Aorta (tissue), 5 donors: ENCODE data around the gene NFATC2. TPM values are rescaled to one million over a fixed set of nuclear protein-coding genes. Genes with fewer than 3 reads are reported as not detected.

ENCODE experiments used
- ATAC-seq: fragments of 200-7000 bp; cut with Tn5 transposase; one replicate; pipeline ENCODE4 v1.9.1; 2022; ENCODE audit warnings: moderate library complexity; ENCODE audit not compliant: low FRiP score
- DNase-seq, 2 donors: peaks; one replicate each; pipeline ENCODE4 v3.0.0-alpha.2; 2020
- H3K27ac ChIP-seq, 2 donors: one replicate each; pipeline ENCODE4 v1.5.1; 2013; ENCODE audit warnings: low read length in 2 of 2, mild to moderate bottlenecking in 2 of 2, moderate library complexity in 2 of 2, control low read depth in 1 of 2, inconsistent platforms in 1 of 2, low read depth in 1 of 2
- H3K27me3 ChIP-seq, 2 donors: one replicate each; pipeline ENCODE4 v1.6.1; 2013; ENCODE audit warnings: control low read depth in 1 of 2, low read length in 1 of 2, mild to moderate bottlenecking in 1 of 2, moderate library complexity in 1 of 2; ENCODE audit not compliant: insufficient read depth in 2 of 2, control insufficient read depth in 1 of 2
- H3K36me3 ChIP-seq, 2 donors: one replicate each; pipeline ENCODE4 v1.6.1; 2013; ENCODE audit warnings: control low read depth in 1 of 2, low read length in 1 of 2, mild to moderate bottlenecking in 1 of 2; ENCODE audit not compliant: insufficient read depth in 2 of 2, control insufficient read depth in 1 of 2
- H3K4me1 ChIP-seq, 2 donors: one replicate each; pipeline ENCODE4 v1.6.1; 2013; ENCODE audit warnings: low read length in 2 of 2, control low read depth in 1 of 2, mild to moderate bottlenecking in 1 of 2, moderate library complexity in 1 of 2; ENCODE audit not compliant: insufficient read depth in 2 of 2, control insufficient read depth in 1 of 2
- H3K4me3 ChIP-seq, 2 donors: one replicate each; pipeline ENCODE4 v1.5.1; 2013; ENCODE audit warnings: low read length in 2 of 2, control low read depth in 1 of 2, mild to moderate bottlenecking in 1 of 2
- H3K9me3 ChIP-seq: one replicate; pipeline ENCODE4 v1.6.1; 2013; ENCODE audit warnings: mild to moderate bottlenecking, low read length; ENCODE audit not compliant: control insufficient read depth
- WGBS, 2 donors: extraction: QIAGEN DNeasy Blood & Tissue Kit; methylation state at CpG; one replicate each; pipeline ENCODE4 v1.1.7; 2013; 5-methylcytosine and 5-hydroxymethylcytosine counted together
- intact Hi-C, 2 donors: fragments of 100-400 bp; cut with DNase I; formaldehyde crosslinking; loops; one replicate each; pipeline versions ENCODE4 v1.14.2 to v1.15.0; 2022
- polyA plus RNA-seq, 2 donors: library from polyadenylated mRNA; stranded (reverse); fragments of 200-250 nt; gene quantifications; one replicate each; pipeline ENCODE4 v1.2.3, GENCODE V29; 2013
- total RNA-seq, 2 donors: library from RNA; stranded (reverse); fragmentation: NEBNext Ultra II Directional; extraction: Animal tissue kit (Norgen Biotek cat#: 25700); gene quantifications; one replicate each; pipeline ENCODE4 v1.2.1, GENCODE V29; 2021
- donor health status: healthy with polysubstance abuse.
- donor health status: Bipolar disorder and iron deficiency.
- donor health status: DM: no; HTN: no; CAD: no.
- donor health status: DM: no; HTN: no; CAD: no.
- donor health status: DM: yes; HTN: yes; CAD: no.

The NFATC2 gene
- total and polyA plus RNA-seq, 4 donors: 1.7 to 13.0 (median 7.4) TPM

DNA sequence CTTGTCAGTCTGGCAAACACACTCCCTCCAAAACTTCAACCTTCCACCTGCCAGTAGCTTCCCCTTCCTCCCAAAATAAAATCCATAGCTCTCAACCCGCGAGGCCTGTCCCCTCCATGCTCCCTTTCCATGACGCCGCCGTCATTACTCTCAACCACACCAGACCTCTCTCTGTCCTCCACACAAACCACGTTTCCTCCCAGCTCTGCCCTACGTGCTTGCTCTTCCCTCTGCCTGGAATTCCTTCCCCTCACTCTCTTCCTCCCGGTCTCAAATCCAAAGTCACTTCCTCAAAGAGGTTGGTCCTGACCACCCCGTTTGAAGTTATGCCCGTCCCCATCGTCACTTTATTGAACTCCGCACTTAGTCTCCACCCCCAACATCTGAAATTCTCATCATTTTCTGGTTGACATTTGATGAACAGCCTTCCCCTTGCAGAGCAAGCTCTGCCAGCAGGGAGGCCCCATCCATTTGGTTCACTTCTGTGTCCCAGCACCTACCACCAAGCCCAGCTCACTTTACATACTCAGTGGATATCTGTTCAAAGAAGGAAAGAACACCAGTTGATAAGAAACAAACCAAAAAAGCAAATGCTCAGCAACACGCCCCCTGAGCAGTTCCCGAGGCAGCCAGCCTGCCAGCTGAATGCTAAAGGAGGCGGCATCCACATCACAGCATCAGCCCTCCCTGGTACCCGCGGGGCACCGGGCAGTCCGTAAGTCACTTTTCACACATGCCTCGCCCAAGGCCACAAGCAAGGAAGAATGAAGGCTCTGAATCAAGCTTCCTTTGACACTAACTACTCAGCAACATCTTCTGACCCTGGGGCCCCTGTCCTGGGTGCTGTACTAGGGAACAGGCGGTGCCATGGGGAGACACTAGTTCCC lies 125.0 kb downstream of the NFATC2 start:
- H3K36me3 ChIP-seq: no peaks in the 10 kb centered on the region
- no peak overlapping the region for H3K27ac ChIP-seq
- DNase-seq (no peak), ATAC-seq (no peak)
- no peaks in the 10 kb centered on the region for H3K9me3 ChIP-seq
- no peak overlapping the region for H3K4me3 ChIP-seq
- H3K27me3 ChIP-seq: no peaks in the 10 kb centered on the region
- 90 to 91% methylated on average over 21 of the region's 21 CpGs for WGBS, 2 donors
- intact Hi-C loops: no loop called here
- H3K4me1 ChIP-seq: peaks cover 0 to 2% of the 10 kb centered on the region in 2 donors

DNA sequence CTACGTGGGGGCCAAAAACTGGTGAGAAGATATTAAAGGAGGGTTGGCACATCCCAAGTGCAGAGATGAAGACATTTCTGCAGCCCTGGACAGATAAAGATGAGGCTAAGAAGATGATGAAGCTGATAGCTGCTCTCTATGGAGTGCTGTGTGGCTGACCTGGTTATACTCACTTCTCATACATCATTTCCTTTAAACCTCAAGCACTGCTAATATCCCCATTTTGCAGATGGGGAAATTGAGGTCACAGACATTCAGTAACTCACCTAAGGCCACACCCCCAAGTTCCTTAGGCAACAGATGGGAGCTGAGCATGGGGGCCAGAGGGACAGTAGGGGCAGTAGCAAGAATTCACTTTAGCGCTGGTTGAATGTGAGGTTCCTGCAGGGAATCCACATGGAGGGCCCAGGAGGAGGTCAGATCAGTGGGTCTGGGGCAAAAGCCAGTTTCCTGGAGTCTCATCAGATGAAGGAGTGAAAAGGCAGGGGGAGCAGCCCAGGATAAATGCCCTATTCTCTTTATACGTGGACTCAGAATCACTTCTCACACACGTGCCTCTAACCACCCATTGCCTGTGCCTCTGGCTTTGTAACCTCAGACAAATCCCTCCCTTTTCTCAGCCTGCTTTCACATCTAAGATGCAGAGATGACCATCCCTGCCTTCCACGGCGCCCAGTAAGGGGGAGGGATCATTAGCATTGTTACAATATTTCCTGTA lies 125.8 kb downstream of the NFATC2 start:
- intact Hi-C loops: no loop called here
- Histone ChIP-seq H3K9me3 (no peaks in the 10 kb centered on the region), H3K27ac (no peak overlapping the region), H3K4me1 (peaks cover 0 to 2% of the 10 kb centered on the region in 2 donors), H3K4me3 (no peak overlapping the region), H3K36me3 (no peaks in the 10 kb centered on the region), H3K27me3 (no peaks in the 10 kb centered on the region)
- no peak for ATAC-seq
- DNase-seq: no peak
- 91 to 95% methylated on average over 6 of the region's 6 CpGs for WGBS, 2 donors

DNA sequence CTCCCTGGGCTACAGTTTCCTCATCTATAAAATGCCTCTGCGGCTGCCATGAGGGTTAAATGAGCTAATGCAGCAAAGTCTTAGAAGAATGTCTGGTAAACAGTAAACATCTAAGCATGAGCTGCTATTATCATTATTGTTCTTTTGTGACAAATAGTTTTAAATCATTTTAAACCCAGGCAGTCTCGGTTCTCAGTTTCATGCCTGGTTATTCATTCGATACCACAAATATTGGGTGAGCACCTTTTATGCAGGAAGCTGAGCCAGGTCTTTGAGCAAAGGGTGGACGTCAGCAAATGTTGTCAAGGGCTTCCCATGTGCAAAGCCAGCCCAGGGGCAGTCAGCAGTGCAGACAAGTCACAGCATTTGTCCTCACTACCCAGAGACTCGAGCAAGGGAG lies 128.7 kb downstream of the NFATC2 start:
- Histone ChIP-seq H3K36me3 (no peaks in the 10 kb centered on the region), H3K9me3 (no peaks in the 10 kb centered on the region), H3K4me3 (no peak overlapping the region), H3K27me3 (no peaks in the 10 kb centered on the region), H3K4me1 (peaks cover 0 to 2% of the 10 kb centered on the region in 2 donors), H3K27ac (no peak overlapping the region)
- WGBS, 2 donors: 86 to 92% methylated on average over 5 of the region's 5 CpGs
- DNase-seq (no peak), ATAC-seq (no peak)
- intact Hi-C loops: no loop called here

DNA sequence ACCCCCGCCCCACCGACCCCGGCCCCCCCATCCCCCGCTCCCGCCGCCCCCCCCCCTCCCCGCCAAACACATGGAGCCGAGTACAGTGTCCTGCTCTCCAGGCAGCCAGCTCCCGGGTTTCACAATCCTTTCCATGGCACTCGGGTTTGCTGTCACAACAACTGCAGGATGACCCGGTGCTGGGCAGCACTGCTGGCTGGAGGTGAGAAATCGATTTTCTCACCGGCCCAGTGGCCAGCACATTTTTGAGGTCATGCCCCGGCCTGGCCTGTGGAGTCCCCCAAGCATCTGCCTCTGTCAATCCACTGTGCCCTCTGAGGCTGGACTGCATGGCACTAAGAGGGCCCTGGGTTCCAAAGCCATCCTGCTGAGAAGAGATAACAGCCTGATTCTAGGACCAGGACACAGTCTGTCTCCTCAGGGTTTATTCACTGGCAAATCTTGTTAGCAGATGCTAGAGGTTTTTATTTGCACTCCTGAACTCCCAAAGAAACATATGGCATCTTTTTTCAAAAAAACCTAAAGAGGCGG lies 129.5 kb downstream of the NFATC2 start:
- no peak overlapping the region for H3K27ac ChIP-seq

DNA sequence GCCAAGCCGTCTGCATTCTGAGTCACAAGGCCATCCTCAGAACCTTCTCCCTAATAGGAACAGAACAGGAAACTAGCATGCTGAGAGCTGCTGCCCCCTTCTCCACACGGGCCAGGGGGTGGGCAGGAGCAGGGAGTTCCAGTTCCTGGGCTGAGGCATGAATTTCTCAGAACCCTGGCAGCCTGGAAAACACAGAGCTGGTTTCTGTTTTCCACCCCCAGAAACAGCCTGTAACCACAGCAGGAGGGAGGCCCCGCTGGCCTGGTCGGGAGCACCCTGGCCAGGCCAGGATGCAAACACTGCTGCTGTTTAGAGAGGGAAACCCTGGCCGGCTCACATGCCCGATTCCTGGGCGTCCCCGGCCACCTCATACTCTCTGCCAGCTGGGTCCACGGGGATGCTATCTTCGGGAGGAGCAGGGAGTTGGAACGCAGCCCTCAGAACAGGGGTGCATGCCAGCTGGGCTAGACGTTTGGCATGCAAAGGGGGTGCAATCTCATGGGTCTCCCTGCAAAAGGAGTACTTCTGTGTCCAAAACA lies 130.1 kb downstream of the NFATC2 start:
- peaks cover 0 to 2% of the 10 kb centered on the region in 2 donors for H3K4me1 ChIP-seq
- ATAC-seq (peak; percentile 87), DNase-seq (peak in 1 of 2 donors; percentile 69)
- no peaks in the 10 kb centered on the region for H3K27me3 ChIP-seq
- peak overlapping the region in 1 of 2 donors; percentile 14 for H3K27ac ChIP-seq
- no peak overlapping the region for H3K4me3 ChIP-seq
- H3K9me3 ChIP-seq: no peaks in the 10 kb centered on the region
- no peaks in the 10 kb centered on the region for H3K36me3 ChIP-seq
- intact Hi-C loops: no loop called here
- WGBS, 2 donors: 1 to 4% methylated on average over 12 of the region's 12 CpGs

More for the DNA sequence above, 129.5 kb downstream of the NFATC2 start:
- H3K27me3 ChIP-seq: no peaks in the 10 kb centered on the region
- no peaks in the 10 kb centered on the region for H3K9me3 ChIP-seq
- no peak overlapping the region for H3K4me3 ChIP-seq
- H3K4me1 ChIP-seq: peaks cover 0 to 2% of the 10 kb centered on the region in 2 donors
- no peaks in the 10 kb centered on the region for H3K36me3 ChIP-seq
- DNase-seq (peak in 1 of 2 donors; percentile 62), ATAC-seq (peak; percentile 77)
- intact Hi-C loops: no loop called here
- WGBS, 2 donors: 14 to 17% methylated on average over 10 to 15 of the region's 15 CpGs

DNA sequence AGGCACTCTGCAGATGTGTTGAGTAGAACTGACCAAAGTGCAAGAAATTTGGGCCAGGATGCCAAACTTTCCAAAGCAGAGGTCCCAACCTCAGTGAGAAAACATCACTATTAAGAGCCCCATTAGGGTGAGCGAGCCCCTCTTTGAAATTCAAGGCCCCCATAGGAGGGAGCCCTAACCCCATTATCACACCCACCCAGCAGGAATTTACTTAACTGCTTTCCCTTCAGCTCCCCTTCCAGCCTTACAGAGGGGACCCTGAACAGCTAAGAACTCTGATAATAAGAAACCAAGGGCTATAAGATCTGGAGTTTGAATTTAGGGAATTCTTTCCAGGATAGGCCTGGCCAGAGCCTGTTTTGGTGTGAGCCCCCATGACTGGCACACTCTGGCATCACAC lies 130.6 kb downstream of the NFATC2 start:
- ATAC-seq (no peak), DNase-seq (no peak)
- peaks cover 0 to 2% of the 10 kb centered on the region in 2 donors for H3K4me1 ChIP-seq
- intact Hi-C loops: no loop called here
- H3K27me3 ChIP-seq: no peaks in the 10 kb centered on the region
- H3K36me3 ChIP-seq: no peaks in the 10 kb centered on the region
- WGBS, 2 donors: 94 to 99% methylated on average over 1 of the region's 1 CpG
- H3K9me3 ChIP-seq: no peaks in the 10 kb centered on the region
- H3K27ac ChIP-seq: peak overlapping the region in 1 of 2 donors; percentile 14
- H3K4me3 ChIP-seq: no peak overlapping the region

DNA sequence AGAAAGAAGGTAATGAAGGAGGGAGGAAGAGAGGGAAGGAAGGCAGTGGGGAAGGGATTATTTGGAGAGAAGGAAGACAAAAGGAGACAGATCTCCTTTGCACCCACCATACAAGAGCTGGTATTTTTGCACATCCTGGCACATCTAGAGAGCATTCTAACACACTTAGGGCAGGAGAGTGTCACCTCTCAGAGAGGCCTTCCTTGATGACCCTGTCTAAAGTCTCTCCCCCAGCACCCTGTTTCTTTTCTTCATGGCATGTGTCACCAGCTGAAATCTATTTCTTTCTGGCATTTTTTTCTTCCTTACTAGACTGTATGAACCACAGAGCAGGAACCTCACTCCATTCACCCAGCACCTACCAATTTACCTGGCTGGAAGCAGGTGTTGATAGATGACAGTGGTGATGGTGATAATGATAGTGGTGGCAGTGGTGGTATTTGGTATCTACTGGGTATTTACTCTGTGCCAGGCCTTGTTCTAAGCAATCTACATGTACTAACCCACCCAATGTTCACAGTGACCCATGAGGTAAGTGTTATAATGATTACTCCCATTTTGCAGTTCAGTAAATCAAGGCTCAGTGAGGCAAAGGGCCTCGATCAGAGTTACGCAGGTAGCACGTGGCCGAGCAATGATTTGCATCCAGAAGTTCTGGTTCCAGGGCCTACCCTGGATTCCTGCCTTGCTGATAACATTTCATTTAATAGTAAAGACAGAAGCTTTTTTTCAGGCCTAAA lies 131.8 kb downstream of the NFATC2 start:
- H3K36me3 ChIP-seq: no peaks in the 10 kb centered on the region
- H3K4me1 ChIP-seq: peaks cover 0 to 2% of the 10 kb centered on the region in 2 donors
- ATAC-seq: no peak
- no peaks in the 10 kb centered on the region for H3K9me3 ChIP-seq
- no peak overlapping the region for H3K4me3 ChIP-seq
- intact Hi-C loops: no loop called here
- no peak for DNase-seq
- no peaks in the 10 kb centered on the region for H3K27me3 ChIP-seq
- WGBS, 2 donors: 96 to 98% methylated on average over 4 of the region's 4 CpGs
- no peak overlapping the region for H3K27ac ChIP-seq

DNA sequence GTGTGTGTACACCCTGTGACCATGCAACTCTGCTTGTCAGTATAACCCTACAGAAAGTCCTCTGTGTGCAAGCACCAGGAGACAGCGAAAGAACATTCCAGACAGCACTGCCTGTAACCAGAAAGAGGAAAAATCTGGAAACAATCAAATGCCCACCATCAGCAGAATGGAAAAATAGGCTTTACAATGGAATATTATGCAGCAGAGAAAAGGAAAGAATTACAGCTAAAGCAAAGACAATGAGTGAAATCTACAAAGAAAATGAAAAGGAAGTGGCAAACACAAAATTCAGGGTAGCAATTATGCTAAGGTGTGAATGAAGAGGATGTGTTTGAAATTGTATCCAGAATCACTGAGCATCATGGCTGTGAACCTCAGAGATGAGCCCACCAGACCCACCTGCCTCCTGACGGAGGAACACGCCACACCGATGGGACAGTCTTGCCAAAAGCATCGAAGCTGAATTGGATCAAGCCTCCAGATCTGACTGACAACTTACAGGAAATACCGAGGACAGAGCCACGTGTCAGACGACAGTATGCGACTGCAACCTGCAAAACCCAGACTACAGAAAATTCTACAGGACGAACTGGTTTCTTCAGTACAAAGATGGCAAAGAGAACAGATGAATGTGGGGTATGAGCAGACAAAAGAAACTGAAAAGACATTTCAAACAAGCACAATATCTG lies 133.2 kb downstream of the NFATC2 start:
- WGBS, 2 donors: 80 to 81% methylated on average over 10 of the region's 10 CpGs
- intact Hi-C loops: no loop called here
- no peak for DNase-seq
- Histone ChIP-seq H3K36me3 (no peaks in the 10 kb centered on the region), H3K27me3 (no peaks in the 10 kb centered on the region), H3K9me3 (no peaks in the 10 kb centered on the region), H3K27ac (no peak overlapping the region), H3K4me1 (peaks cover 0 to 2% of the 10 kb centered on the region in 2 donors), H3K4me3 (no peak overlapping the region)
- ATAC-seq: no peak
